WTC11 (cell line): ENCODE measurements around the gene RAB3IP. TPM values are rescaled to one million over a fixed set of nuclear protein-coding genes. Genes with fewer than 3 reads are reported as not detected.

ENCODE experiments used
- ATAC-seq: fragments of 200-7000 bp; cut with Tn5 transposase; 2 replicates; pipeline ENCODE4 v1.10.0; 2021; ENCODE audit warnings: mild to moderate bottlenecking, moderate library complexity
- CTCF ChIA-PET: fragments of 300-600 bp; sonication (Branson Sonifier 250); formaldehyde crosslinking; loops from one replicate; lab custom pipeline; 2021; ENCODE audit warnings: antibody characterized with exemption; lab: Charles Lee
- POLR2A ChIA-PET: fragments of 350-600 bp; sonication (Branson Sonifier 250); formaldehyde crosslinking; loops from one replicate; lab custom pipeline; 2021; ENCODE audit warnings: antibody characterized with exemption; lab: Charles Lee
- DNase-seq: peaks from one replicate; pipeline ENCODE4 v3.0.0; 2021; ENCODE audit warnings: low spot score
- H3K27ac Mint-ChIP-seq: 2 replicates; pipeline ENCODE4 v1.8.0; 2021; ENCODE audit warnings: mixed read lengths
- H3K27me3 Mint-ChIP-seq: 2 replicates; pipeline ENCODE4 v1.8.0; 2021; ENCODE audit warnings: low read depth, mild to moderate bottlenecking, moderate library complexity, mixed read lengths
- H3K36me3 Mint-ChIP-seq: 2 replicates; pipeline ENCODE4 v1.8.0; 2021; ENCODE audit warnings: mixed read lengths
- H3K4me1 Mint-ChIP-seq: 2 replicates; pipeline ENCODE4 v1.8.0; 2022; ENCODE audit warnings: mixed read lengths
- H3K4me3 Mint-ChIP-seq: 2 replicates; pipeline ENCODE4 v1.8.0; 2021; ENCODE audit warnings: mild to moderate bottlenecking, moderate library complexity, mixed read lengths
- H3K9me3 Mint-ChIP-seq: 2 replicates; pipeline ENCODE4 v1.8.0; 2021; ENCODE audit warnings: mixed read lengths
- ATF3 ChIP-seq: sonication (generic); formaldehyde crosslinking; conservative IDR thresholded peaks from 2 replicates; pipeline ENCODE4 v1.8.1; 2022; ENCODE audit warnings: mild to moderate bottlenecking, missing genetic modification reagents
- FOXP1 ChIP-seq: sonication (generic); formaldehyde crosslinking; IDR thresholded peaks from 2 replicates; pipeline ENCODE4 v1.8.0; 2022; ENCODE audit warnings: missing genetic modification reagents, mild to moderate bottlenecking, moderate library complexity, borderline replicate concordance
- MXD4 ChIP-seq: fragments of 250-450 bp; sonication (Bioruptor Pico); IDR thresholded peaks from 2 replicates; pipeline ENCODE4 v1.8.0; 2021; ENCODE audit warnings: mild to moderate bottlenecking, moderate library complexity, borderline replicate concordance
- NFATC4 ChIP-seq: fragments of 250-450 bp; sonication (Bioruptor Pico); IDR thresholded peaks from 2 replicates; pipeline ENCODE4 v1.9.0; 2021; ENCODE audit warnings: mild to moderate bottlenecking
- NFE2L1 ChIP-seq: sonication (generic); formaldehyde crosslinking; IDR thresholded peaks from 2 replicates; pipeline ENCODE4 v1.8.1; 2023; ENCODE audit warnings: missing genetic modification reagents
- RORB ChIP-seq: fragments of 250-450 bp; sonication (Bioruptor Pico); IDR thresholded peaks from 2 replicates; pipeline ENCODE4 v1.9.0; 2021; ENCODE audit warnings: mild to moderate bottlenecking
- SMAD4 ChIP-seq: sonication (generic); formaldehyde crosslinking; IDR thresholded peaks from 2 replicates; pipeline ENCODE4 v1.8.0; 2022; ENCODE audit warnings: mild to moderate bottlenecking, missing genetic modification reagents
- TEAD1 ChIP-seq: sonication (generic); formaldehyde crosslinking; IDR thresholded peaks from 2 replicates; pipeline ENCODE4 v1.8.0; 2022; ENCODE audit warnings: mild to moderate bottlenecking, missing genetic modification reagents
- ZBTB21 ChIP-seq: sonication (generic); formaldehyde crosslinking; IDR thresholded peaks from 2 replicates; pipeline ENCODE4 v1.8.1; 2023; ENCODE audit warnings: mild to moderate bottlenecking, missing genetic modification reagents, borderline replicate concordance
- ZMAT4 ChIP-seq: fragments of 250-450 bp; sonication (Bioruptor Pico); IDR thresholded peaks from 2 replicates; pipeline ENCODE4 v1.9.0; 2021; ENCODE audit warnings: mild to moderate bottlenecking
- ZNF263 ChIP-seq: sonication (generic); formaldehyde crosslinking; IDR thresholded peaks from 2 replicates; pipeline ENCODE4 v1.8.1; 2022; ENCODE audit warnings: low read depth, mild to moderate bottlenecking, moderate library complexity, missing genetic modification reagents
- ZNF317 ChIP-seq: sonication (generic); formaldehyde crosslinking; IDR thresholded peaks from 2 replicates; pipeline ENCODE4 v1.8.1; 2023; ENCODE audit warnings: low read depth, mild to moderate bottlenecking, moderate library complexity, missing genetic modification reagents, borderline replicate concordance
- total RNA-seq: library from RNA; stranded (reverse); gene quantifications from 3 replicates; pipeline ENCODE4 v1.2.3, GENCODE V29; 2021
- TF ChIP-seq, protein P1 (sequence below): sonication (generic); formaldehyde crosslinking; IDR thresholded peaks from 2 replicates; pipeline ENCODE4 v1.8.0; 2023; ENCODE audit warnings: missing genetic modification reagents, mild to moderate bottlenecking, borderline replicate concordance
- TF ChIP-seq, protein P2 (sequence below): sonication (generic); formaldehyde crosslinking; IDR thresholded peaks from 2 replicates; pipeline ENCODE4 v1.8.0; 2022; ENCODE audit warnings: mild to moderate bottlenecking, missing genetic modification reagents
- TF ChIP-seq, protein P3 (sequence below): sonication (generic); formaldehyde crosslinking; IDR thresholded peaks from 2 replicates; pipeline ENCODE4 v1.8.0; 2023; ENCODE audit warnings: mild to moderate bottlenecking, missing genetic modification reagents
- TF ChIP-seq, protein P4 (sequence below): sonication (generic); formaldehyde crosslinking; IDR thresholded peaks from 2 replicates; pipeline ENCODE4 v1.8.1; 2023; ENCODE audit warnings: mild to moderate bottlenecking, missing genetic modification reagents
- TF ChIP-seq, protein P5 (sequence below): sonication (generic); formaldehyde crosslinking; IDR thresholded peaks from 2 replicates; pipeline ENCODE4 v1.8.1; 2023; ENCODE audit warnings: mild to moderate bottlenecking, missing genetic modification reagents

RAB3IP gene
- total RNA-seq, 1 experiment from 2014 or later: 47.2 TPM

DNA sequence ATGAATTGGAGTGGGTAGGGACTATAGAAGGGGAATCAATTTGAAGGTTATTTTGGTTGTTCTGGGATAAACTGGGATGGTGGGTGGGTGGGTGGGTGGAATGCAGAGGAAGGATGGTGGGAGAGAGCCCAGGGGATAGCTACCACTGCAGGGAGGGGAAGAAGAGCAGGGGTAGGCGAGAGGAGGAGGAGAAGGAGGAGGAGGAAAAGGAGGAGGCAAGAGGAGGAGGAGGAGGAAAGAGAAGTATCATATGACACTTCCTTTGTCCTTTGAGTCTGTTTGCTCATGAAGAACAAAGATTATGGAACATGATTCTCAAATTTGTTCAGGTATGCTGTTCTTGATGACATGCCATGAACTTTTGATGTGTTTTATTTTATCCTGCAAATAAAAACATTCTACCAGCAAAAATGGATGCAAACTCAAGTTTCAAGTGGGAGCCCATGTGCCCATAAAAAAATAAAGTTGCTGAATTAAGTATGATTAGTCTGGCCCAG lies 35.5 kb upstream of the RAB3IP start (continued):
- TF ChIP-seq, protein P1, sequence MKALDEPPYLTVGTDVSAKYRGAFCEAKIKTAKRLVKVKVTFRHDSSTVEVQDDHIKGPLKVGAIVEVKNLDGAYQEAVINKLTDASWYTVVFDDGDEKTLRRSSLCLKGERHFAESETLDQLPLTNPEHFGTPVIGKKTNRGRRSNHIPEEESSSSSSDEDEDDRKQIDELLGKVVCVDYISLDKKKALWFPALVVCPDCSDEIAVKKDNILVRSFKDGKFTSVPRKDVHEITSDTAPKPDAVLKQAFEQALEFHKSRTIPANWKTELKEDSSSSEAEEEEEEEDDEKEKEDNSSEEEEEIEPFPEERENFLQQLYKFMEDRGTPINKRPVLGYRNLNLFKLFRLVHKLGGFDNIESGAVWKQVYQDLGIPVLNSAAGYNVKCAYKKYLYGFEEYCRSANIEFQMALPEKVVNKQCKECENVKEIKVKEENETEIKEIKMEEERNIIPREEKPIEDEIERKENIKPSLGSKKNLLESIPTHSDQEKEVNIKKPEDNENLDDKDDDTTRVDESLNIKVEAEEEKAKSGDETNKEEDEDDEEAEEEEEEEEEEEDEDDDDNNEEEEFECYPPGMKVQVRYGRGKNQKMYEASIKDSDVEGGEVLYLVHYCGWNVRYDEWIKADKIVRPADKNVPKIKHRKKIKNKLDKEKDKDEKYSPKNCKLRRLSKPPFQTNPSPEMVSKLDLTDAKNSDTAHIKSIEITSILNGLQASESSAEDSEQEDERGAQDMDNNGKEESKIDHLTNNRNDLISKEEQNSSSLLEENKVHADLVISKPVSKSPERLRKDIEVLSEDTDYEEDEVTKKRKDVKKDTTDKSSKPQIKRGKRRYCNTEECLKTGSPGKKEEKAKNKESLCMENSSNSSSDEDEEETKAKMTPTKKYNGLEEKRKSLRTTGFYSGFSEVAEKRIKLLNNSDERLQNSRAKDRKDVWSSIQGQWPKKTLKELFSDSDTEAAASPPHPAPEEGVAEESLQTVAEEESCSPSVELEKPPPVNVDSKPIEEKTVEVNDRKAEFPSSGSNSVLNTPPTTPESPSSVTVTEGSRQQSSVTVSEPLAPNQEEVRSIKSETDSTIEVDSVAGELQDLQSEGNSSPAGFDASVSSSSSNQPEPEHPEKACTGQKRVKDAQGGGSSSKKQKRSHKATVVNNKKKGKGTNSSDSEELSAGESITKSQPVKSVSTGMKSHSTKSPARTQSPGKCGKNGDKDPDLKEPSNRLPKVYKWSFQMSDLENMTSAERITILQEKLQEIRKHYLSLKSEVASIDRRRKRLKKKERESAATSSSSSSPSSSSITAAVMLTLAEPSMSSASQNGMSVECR: no peak
- TF ChIP-seq ATF3: no peak

DNA sequence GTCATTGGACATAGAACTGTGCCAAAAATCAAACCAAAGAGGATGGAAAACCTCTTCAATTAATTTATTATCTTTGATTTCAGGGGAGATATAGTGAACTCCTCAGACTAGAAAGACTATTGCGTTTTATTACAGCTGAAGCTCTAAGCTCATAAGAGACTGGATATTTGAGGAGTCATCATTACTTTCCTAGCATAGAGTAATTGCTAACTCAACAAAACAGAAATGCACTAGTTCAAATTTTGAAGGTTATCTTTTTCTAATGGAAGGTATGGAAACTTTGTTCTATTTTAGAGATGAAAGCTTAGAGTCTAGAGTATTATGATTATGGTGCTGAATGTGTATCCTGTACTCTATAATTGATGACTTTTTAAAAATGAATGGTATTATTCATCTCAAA lies 34.3 kb upstream of the RAB3IP start:
- TF ChIP-seq MXD4 (CRISPR knock-in tag) (no peak), TEAD1 (CRISPR knock-in tag) (no peak)
- TF ChIP-seq, all 79 proteins: peak for 0
- no peak overlapping the region for H3K27ac Mint-ChIP-seq
- POLR2A ChIA-PET: interaction anchor here (0.7 kb wide), 1 partner anchor 257 kb away, joined by 3 read pairs; no protein-coding TSS in a partner anchor

GRCh38 chr12:69708649-69709048 lies 30.0 kb upstream of the RAB3IP start:
- ChIA-PET POLR2A (no interaction called here), CTCF (no interaction called here)
- no peak overlapping the region for H3K4me3 Mint-ChIP-seq
- H3K9me3 Mint-ChIP-seq: peaks cover 30% of the 10 kb centered on the region
- H3K36me3 Mint-ChIP-seq: no peaks in the 10 kb centered on the region
- H3K4me1 Mint-ChIP-seq: no peaks in the 10 kb centered on the region
- ATAC-seq (no peak), DNase-seq (no peak)
- no peak overlapping the region for H3K27ac Mint-ChIP-seq
- no peaks in the 10 kb centered on the region for H3K27me3 Mint-ChIP-seq
- TF ChIP-seq NFE2L1 (CRISPR knock-in tag) (no peak), NFATC4 (CRISPR knock-in tag) (no peak), ZNF263 (no peak), FOXP1 (CRISPR knock-in tag) (no peak), RORB (CRISPR knock-in tag) (no peak), ZMAT4 (no peak), ZNF317 (no peak), SMAD4 (CRISPR knock-in tag) (no peak), ZBTB21 (CRISPR knock-in tag) (no peak)
- TF ChIP-seq, protein P2, sequence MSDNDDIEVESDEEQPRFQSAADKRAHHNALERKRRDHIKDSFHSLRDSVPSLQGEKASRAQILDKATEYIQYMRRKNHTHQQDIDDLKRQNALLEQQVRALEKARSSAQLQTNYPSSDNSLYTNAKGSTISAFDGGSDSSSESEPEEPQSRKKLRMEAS: no peak
- TF ChIP-seq, protein P1: no peak
- TF ChIP-seq, protein P3, sequence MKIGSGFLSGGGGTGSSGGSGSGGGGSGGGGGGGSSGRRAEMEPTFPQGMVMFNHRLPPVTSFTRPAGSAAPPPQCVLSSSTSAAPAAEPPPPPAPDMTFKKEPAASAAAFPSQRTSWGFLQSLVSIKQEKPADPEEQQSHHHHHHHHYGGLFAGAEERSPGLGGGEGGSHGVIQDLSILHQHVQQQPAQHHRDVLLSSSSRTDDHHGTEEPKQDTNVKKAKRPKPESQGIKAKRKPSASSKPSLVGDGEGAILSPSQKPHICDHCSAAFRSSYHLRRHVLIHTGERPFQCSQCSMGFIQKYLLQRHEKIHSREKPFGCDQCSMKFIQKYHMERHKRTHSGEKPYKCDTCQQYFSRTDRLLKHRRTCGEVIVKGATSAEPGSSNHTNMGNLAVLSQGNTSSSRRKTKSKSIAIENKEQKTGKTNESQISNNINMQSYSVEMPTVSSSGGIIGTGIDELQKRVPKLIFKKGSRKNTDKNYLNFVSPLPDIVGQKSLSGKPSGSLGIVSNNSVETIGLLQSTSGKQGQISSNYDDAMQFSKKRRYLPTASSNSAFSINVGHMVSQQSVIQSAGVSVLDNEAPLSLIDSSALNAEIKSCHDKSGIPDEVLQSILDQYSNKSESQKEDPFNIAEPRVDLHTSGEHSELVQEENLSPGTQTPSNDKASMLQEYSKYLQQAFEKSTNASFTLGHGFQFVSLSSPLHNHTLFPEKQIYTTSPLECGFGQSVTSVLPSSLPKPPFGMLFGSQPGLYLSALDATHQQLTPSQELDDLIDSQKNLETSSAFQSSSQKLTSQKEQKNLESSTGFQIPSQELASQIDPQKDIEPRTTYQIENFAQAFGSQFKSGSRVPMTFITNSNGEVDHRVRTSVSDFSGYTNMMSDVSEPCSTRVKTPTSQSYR: no peak
- TF ChIP-seq, protein P4, sequence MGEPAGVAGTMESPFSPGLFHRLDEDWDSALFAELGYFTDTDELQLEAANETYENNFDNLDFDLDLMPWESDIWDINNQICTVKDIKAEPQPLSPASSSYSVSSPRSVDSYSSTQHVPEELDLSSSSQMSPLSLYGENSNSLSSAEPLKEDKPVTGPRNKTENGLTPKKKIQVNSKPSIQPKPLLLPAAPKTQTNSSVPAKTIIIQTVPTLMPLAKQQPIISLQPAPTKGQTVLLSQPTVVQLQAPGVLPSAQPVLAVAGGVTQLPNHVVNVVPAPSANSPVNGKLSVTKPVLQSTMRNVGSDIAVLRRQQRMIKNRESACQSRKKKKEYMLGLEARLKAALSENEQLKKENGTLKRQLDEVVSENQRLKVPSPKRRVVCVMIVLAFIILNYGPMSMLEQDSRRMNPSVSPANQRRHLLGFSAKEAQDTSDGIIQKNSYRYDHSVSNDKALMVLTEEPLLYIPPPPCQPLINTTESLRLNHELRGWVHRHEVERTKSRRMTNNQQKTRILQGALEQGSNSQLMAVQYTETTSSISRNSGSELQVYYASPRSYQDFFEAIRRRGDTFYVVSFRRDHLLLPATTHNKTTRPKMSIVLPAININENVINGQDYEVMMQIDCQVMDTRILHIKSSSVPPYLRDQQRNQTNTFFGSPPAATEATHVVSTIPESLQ (CRISPR knock-in tag): no peak
- TF ChIP-seq, protein P5, sequence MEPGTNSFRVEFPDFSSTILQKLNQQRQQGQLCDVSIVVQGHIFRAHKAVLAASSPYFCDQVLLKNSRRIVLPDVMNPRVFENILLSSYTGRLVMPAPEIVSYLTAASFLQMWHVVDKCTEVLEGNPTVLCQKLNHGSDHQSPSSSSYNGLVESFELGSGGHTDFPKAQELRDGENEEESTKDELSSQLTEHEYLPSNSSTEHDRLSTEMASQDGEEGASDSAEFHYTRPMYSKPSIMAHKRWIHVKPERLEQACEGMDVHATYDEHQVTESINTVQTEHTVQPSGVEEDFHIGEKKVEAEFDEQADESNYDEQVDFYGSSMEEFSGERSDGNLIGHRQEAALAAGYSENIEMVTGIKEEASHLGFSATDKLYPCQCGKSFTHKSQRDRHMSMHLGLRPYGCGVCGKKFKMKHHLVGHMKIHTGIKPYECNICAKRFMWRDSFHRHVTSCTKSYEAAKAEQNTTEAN (CRISPR knock-in tag): no peak

More for the DNA sequence above, 34.3 kb upstream of the RAB3IP start:
- peaks cover 17% of the 10 kb centered on the region for H3K9me3 Mint-ChIP-seq
- no peak overlapping the region for H3K4me3 Mint-ChIP-seq
- CTCF ChIA-PET: no interaction called here
- ATAC-seq (no peak), DNase-seq (no peak)
- H3K4me1 Mint-ChIP-seq: peaks cover 5% of the 10 kb centered on the region
- H3K27me3 Mint-ChIP-seq: no peaks in the 10 kb centered on the region
- H3K36me3 Mint-ChIP-seq: no peaks in the 10 kb centered on the region
